GM18909 (cell line): Measurements from ENCODE around the gene DCLK1.

Source experiments
- ATAC-seq: cut with Tn5 transposase; IDR thresholded peaks from one replicate; pipeline ENCODE4 v1.9.1; 2021; ENCODE audit warnings: mild to moderate bottlenecking; ENCODE audit not compliant: unreplicated experiment, poor library complexity

DCLK1 gene

GRCh38 chr13:36057041-36057440, 74.1 kb downstream of the DCLK1 start:
- no peak for ATAC-seq

GRCh38 chr13:36055366-36055765, 75.8 kb downstream of the DCLK1 start:
- ATAC-seq, result no peak

GRCh38 chr13:36054041-36054440, 77.1 kb downstream of the DCLK1 start:
- ATAC-seq, result no peak

GRCh38 chr13:36051082-36051481, 80.1 kb downstream of the DCLK1 start:
- no peak for ATAC-seq

GRCh38 chr13:36046672-36047071, 84.5 kb downstream of the DCLK1 start:
- ATAC-seq, result no peak

- no peak for ATAC-seq
Measured at GRCh38 chr13:36038785-36039555, 92.2 kb downstream of the DCLK1 start.

- no peak for ATAC-seq
Measured at GRCh38 chr13:36033035-36033434, 98.1 kb downstream of the DCLK1 start.

GRCh38 chr13:36031490-36031889, 99.7 kb downstream of the DCLK1 start:
- ATAC-seq, result no peak

GRCh38 chr13:36030670-36031331, 100.4 kb downstream of the DCLK1 start:
- ATAC-seq, result no peak

- ATAC-seq, result no peak
Measured at GRCh38 chr13:36029166-36029565, 102.0 kb downstream of the DCLK1 start.

GRCh38 chr13:36028359-36029025, 102.7 kb downstream of the DCLK1 start:
- ATAC-seq, result no peak

- ATAC-seq, result no peak
Measured at GRCh38 chr13:36026531-36026930, 104.7 kb downstream of the DCLK1 start.

- ATAC-seq, result no peak
Measured at GRCh38 chr13:36014763-36015162, 116.4 kb downstream of the DCLK1 start.

- ATAC-seq, result no peak
Measured at GRCh38 chr13:36006894-36007675, 124.1 kb downstream of the DCLK1 start.

GRCh38 chr13:36006347-36006746, 124.8 kb downstream of the DCLK1 start:
- no peak for ATAC-seq

- no peak for ATAC-seq
Measured at GRCh38 chr13:36001561-36001960, 129.6 kb downstream of the DCLK1 start.

- ATAC-seq, result no peak
Measured at GRCh38 chr13:36000028-36000427, 131.2 kb downstream of the DCLK1 start.

- no peak for ATAC-seq
Measured at GRCh38 chr13:35996360-35996759, 134.8 kb downstream of the DCLK1 start.

GRCh38 chr13:35995136-35995535, 136.0 kb downstream of the DCLK1 start:
- no peak for ATAC-seq

GRCh38 chr13:35994131-35994966, 136.8 kb downstream of the DCLK1 start:
- ATAC-seq, result no peak
